ENCODE data around the gene EDDM13. TPM values are rescaled to one million over a fixed set of nuclear protein-coding genes. Genes with fewer than 3 reads are reported as not detected.

Gene EDDM13
- total RNA-seq, 3 donors from 2014 or later (not counting 1 experiment from before 2014, with no cell fraction given), result 1.5 to 3.1 (median 2.6) TPM

GRCh38 chr19:56351208-56351607, 78.7 kb downstream of the EDDM13 start:
- no peaks in the 10 kb centered on the region for H3K36me3 Mint-ChIP-seq
- H3K27me3 Mint-ChIP-seq (ENCODE audit: low read depth in 2 of 2), result peaks cover 0 to 3% of the 10 kb centered on the region in 2 donors
- H3K36me3 ChIP-seq (ENCODE audit: control insufficient read depth, insufficient read depth, low read length), result no peaks in the 10 kb centered on the region
- no peak for DNase-seq
- H3K9me3 ChIP-seq (ENCODE audit: control insufficient read depth, insufficient read depth, low read length), result no peaks in the 10 kb centered on the region
- H3K27ac Mint-ChIP-seq, result no peak overlapping the region
- H3K4me3 Mint-ChIP-seq, result no peak overlapping the region
- no peaks in the 10 kb centered on the region for H3K4me1 ChIP-seq (ENCODE audit: control insufficient read depth, insufficient read depth, low read length)
- intact Hi-C loops (cut with micrococcal nuclease), result no loop called here
- no peak overlapping the region for H3K4me3 ChIP-seq (ENCODE audit: low read length)
- H3K9me3 Mint-ChIP-seq, result no peaks in the 10 kb centered on the region
- no peak for ATAC-seq
- H3K27ac ChIP-seq (ENCODE audit: low read length), result no peak overlapping the region
- no peaks in the 10 kb centered on the region for H3K4me1 Mint-ChIP-seq
- TF ChIP-seq, protein P1, sequence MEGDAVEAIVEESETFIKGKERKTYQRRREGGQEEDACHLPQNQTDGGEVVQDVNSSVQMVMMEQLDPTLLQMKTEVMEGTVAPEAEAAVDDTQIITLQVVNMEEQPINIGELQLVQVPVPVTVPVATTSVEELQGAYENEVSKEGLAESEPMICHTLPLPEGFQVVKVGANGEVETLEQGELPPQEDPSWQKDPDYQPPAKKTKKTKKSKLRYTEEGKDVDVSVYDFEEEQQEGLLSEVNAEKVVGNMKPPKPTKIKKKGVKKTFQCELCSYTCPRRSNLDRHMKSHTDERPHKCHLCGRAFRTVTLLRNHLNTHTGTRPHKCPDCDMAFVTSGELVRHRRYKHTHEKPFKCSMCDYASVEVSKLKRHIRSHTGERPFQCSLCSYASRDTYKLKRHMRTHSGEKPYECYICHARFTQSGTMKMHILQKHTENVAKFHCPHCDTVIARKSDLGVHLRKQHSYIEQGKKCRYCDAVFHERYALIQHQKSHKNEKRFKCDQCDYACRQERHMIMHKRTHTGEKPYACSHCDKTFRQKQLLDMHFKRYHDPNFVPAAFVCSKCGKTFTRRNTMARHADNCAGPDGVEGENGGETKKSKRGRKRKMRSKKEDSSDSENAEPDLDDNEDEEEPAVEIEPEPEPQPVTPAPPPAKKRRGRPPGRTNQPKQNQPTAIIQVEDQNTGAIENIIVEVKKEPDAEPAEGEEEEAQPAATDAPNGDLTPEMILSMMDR (IDR thresholded peaks at IDR 0.05), result no peak
- WGBS (ENCODE audit: insufficient coverage), result 85% methylated on average over 6 of the region's 6 CpGs
- no peaks in the 10 kb centered on the region for H3K27me3 ChIP-seq (ENCODE audit: control insufficient read depth, insufficient read depth, low read length)

DNA sequence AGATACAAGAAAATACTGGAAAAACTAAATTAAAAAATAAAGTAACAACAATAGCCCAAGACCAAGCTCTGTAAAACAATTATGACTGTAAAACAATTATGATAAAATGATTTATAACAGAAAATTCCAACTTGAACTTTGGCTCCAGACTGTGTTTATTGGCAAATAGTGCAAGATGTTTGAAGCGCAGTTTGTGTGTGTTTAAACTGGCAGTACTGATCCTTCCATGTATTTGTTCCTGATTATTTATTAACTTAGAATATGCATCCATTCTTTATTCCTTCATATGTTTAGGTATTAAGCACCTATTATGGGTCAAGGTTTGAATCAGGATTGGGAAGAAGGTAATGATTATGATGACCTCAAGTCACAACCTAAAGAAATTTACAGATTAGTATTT, 83.0 kb downstream of the EDDM13 start:
- Mint-ChIP-seq H3K4me3 (no peak overlapping the region), H3K36me3 (peaks cover 16% of the 10 kb centered on the region), H3K27ac (no peak overlapping the region), H3K4me1 (no peaks in the 10 kb centered on the region), H3K9me3 (peaks cover 4 to 7% of the 10 kb centered on the region in 2 donors), H3K27me3 (ENCODE audit: low read depth in 2 of 2) (no peaks in the 10 kb centered on the region)
- no CpG with 5 or more reads among the region's 1 CpG for WGBS (ENCODE audit: insufficient coverage)
- TF ChIP-seq, protein P1 (IDR thresholded peaks at IDR 0.05), result no peak
- Histone ChIP-seq H3K4me3 (ENCODE audit: low read length) (no peak overlapping the region), H3K27me3 (ENCODE audit: control insufficient read depth, insufficient read depth, low read length) (no peaks in the 10 kb centered on the region), H3K36me3 (ENCODE audit: control insufficient read depth, insufficient read depth, low read length) (no peaks in the 10 kb centered on the region), H3K27ac (ENCODE audit: low read length) (no peak overlapping the region), H3K9me3 (ENCODE audit: control insufficient read depth, insufficient read depth, low read length) (peaks cover 2% of the 10 kb centered on the region), H3K4me1 (ENCODE audit: control insufficient read depth, insufficient read depth, low read length) (no peaks in the 10 kb centered on the region)
- intact Hi-C loops (cut with micrococcal nuclease), result no loop called here
- no peak for ATAC-seq
- no peak for DNase-seq

- Histone ChIP-seq H3K27me3 (ENCODE audit: control insufficient read depth, insufficient read depth, low read length) (no peaks in the 10 kb centered on the region), H3K9me3 (ENCODE audit: control insufficient read depth, insufficient read depth, low read length) (peaks cover 2% of the 10 kb centered on the region), H3K4me1 (ENCODE audit: control insufficient read depth, insufficient read depth, low read length) (no peaks in the 10 kb centered on the region), H3K4me3 (ENCODE audit: low read length) (no peak overlapping the region), H3K27ac (ENCODE audit: low read length) (no peak overlapping the region), H3K36me3 (ENCODE audit: control insufficient read depth, insufficient read depth, low read length) (no peaks in the 10 kb centered on the region)
- Mint-ChIP-seq H3K27ac (no peak overlapping the region), H3K27me3 (ENCODE audit: low read depth in 2 of 2) (no peaks in the 10 kb centered on the region), H3K4me3 (no peak overlapping the region), H3K36me3 (peaks cover 24% of the 10 kb centered on the region), H3K4me1 (no peaks in the 10 kb centered on the region), H3K9me3 (peaks cover 6 to 10% of the 10 kb centered on the region in 2 donors)
- TF ChIP-seq, protein P1 (IDR thresholded peaks at IDR 0.05), result no peak
- no peak for DNase-seq
- WGBS (ENCODE audit: insufficient coverage), result 100% methylated on average over 1 of the region's 2 CpGs
- ATAC-seq, result no peak
- intact Hi-C loops (cut with micrococcal nuclease), result no loop called here
Measured at GRCh38 chr19:56356944-56357343, 84.4 kb downstream of the EDDM13 start.

Other genes starting within 250 kb of the EDDM13 start
- gene ZNF787, start 151.5 kb upstream of the EDDM13 start, total RNA-seq, result 10 to 100 TPM; 23.9 to 42.0 (median 36.9) TPM
- gene ZNF444, start 131.5 kb upstream of the EDDM13 start, total RNA-seq, result 10 to 100 TPM; 14.5 to 21.9 (median 16.7) TPM
- not detected for gene GALP, start 96.7 kb upstream of the EDDM13 start, total RNA-seq
- not detected for gene ZSCAN5B, start 75.0 kb upstream of the EDDM13 start, total RNA-seq
- not detected for gene ZSCAN5C, start 70.5 kb upstream of the EDDM13 start, total RNA-seq
- gene ZSCAN5A, start 42.1 kb downstream of the EDDM13 start, total RNA-seq, result 10 to 100 TPM in 1 of 3 donors, 1 to 10 TPM in 2; 6.7 to 10.2 (median 7.9) TPM
- 1 to 10 TPM; 1.3 to 3.3 (median 2.8) TPM for gene ZNF582, start 120.8 kb downstream of the EDDM13 start, total RNA-seq
- gene ZNF583, start 131.6 kb downstream of the EDDM13 start, total RNA-seq, result 1 to 10 TPM; 2.7 to 5.1 (median 3.3) TPM
- 1 to 10 TPM in 1 of 3 donors, under 1 TPM in 2; 0.41 to 1.6 (median 0.63) TPM for gene ZNF667, start 204.6 kb downstream of the EDDM13 start, total RNA-seq
- 1 to 10 TPM in 1 of 3 donors, under 1 TPM in 2; 0.33 to 1.0 (median 0.48) TPM for gene ZNF471, start 235.1 kb downstream of the EDDM13 start, total RNA-seq